Activated CD4-positive, alpha-beta memory T cell treated with anti-CD3 and anti-CD28 coated beads, Interleukin-2, amount 10 ng/mL, durations not matched to agents 7 days and 5 days (primary cell): ENCODE results near the gene LETM1. TPM values are rescaled to one million over a fixed set of nuclear protein-coding genes. Genes with fewer than 3 reads are reported as not detected.

ENCODE experiments used
- CTCF ChIA-PET: fragments of 350-600 bp; sonication (Branson Sonifier 250); formaldehyde crosslinking; loops from one replicate; lab custom pipeline; 2021; ENCODE audit warnings: antibody characterized with exemption, inconsistent platforms; lab: Charles Lee
- POLR2A ChIA-PET: fragments of 350-600 bp; sonication (Branson Sonifier 250); formaldehyde crosslinking; loops from one replicate; lab custom pipeline; 2021; ENCODE audit warnings: antibody characterized with exemption; lab: Charles Lee
- DNase-seq: peaks from one replicate; pipeline ENCODE4 v3.0.0-alpha.2; 2020
- H3K27ac Mint-ChIP-seq: one replicate; pipeline ENCODE4 v1.8.0; 2021; ENCODE audit warnings: mild to moderate bottlenecking, mixed read lengths
- H3K27me3 Mint-ChIP-seq: one replicate; pipeline ENCODE4 v1.8.0; 2021; ENCODE audit warnings: mixed read lengths
- H3K36me3 Mint-ChIP-seq: one replicate; pipeline ENCODE4 v1.8.0; 2021; ENCODE audit warnings: low read depth, mixed read lengths
- H3K4me1 Mint-ChIP-seq: one replicate; pipeline ENCODE4 v1.8.0; 2021; ENCODE audit warnings: mixed read lengths
- H3K4me3 Mint-ChIP-seq: one replicate; pipeline ENCODE4 v1.8.0; 2021; ENCODE audit warnings: mild to moderate bottlenecking, mixed read lengths
- H3K9me3 Mint-ChIP-seq: one replicate; pipeline ENCODE4 v1.8.0; 2021; ENCODE audit warnings: mixed read lengths
- total RNA-seq, 2 experiments: library from RNA; stranded (reverse); gene quantifications; one replicate each; pipeline ENCODE4 v1.2.3, GENCODE V29; 2021

LETM1 gene
- total RNA-seq, 2 experiments from 2014 or later: 36.6 to 39.3 TPM

GRCh38 chr4:1790005-1790404 lies 66.0 kb downstream of the LETM1 start:
- ChIA-PET POLR2A (no interaction called here), CTCF (no interaction called here)
- Mint-ChIP-seq H3K27ac (no peak overlapping the region), H3K27me3 (peaks cover 15% of the 10 kb centered on the region), H3K36me3 (no peaks in the 10 kb centered on the region), H3K9me3 (no peaks in the 10 kb centered on the region), H3K4me3 (no peak overlapping the region), H3K4me1 (no peaks in the 10 kb centered on the region)
- no peak for DNase-seq

- ChIA-PET POLR2A (interaction anchor here (0.6 kb wide), 1 partner anchor 81 kb away, joined by 3 read pairs; no protein-coding TSS in a partner anchor), CTCF (no interaction called here)
- Mint-ChIP-seq H3K4me1 (no peaks in the 10 kb centered on the region), H3K27ac (no peak overlapping the region), H3K27me3 (peaks cover 15% of the 10 kb centered on the region), H3K36me3 (no peaks in the 10 kb centered on the region), H3K9me3 (no peaks in the 10 kb centered on the region), H3K4me3 (no peak overlapping the region)
- DNase-seq: no peak
These were observed 66.4 kb downstream of the LETM1 start for GRCh38 chr4:1789552-1789951.

- H3K27me3 Mint-ChIP-seq: peaks cover 15% of the 10 kb centered on the region
- no peaks in the 10 kb centered on the region for H3K4me1 Mint-ChIP-seq
- ChIA-PET POLR2A (interaction anchor here (0.7 kb wide), 1 partner anchor 18 kb away, joined by 3 read pairs; no protein-coding TSS in a partner anchor), CTCF (no interaction called here)
- H3K27ac Mint-ChIP-seq: no peak overlapping the region
- no peak for DNase-seq
- no peaks in the 10 kb centered on the region for H3K36me3 Mint-ChIP-seq
- H3K9me3 Mint-ChIP-seq: no peaks in the 10 kb centered on the region
- no peak overlapping the region for H3K4me3 Mint-ChIP-seq
These were observed 67.5 kb downstream of the LETM1 start for GRCh38 chr4:1788254-1788973.

- no peaks in the 10 kb centered on the region for H3K4me1 Mint-ChIP-seq
- H3K4me3 Mint-ChIP-seq: no peak overlapping the region
- no peak for DNase-seq
- H3K9me3 Mint-ChIP-seq: no peaks in the 10 kb centered on the region
- POLR2A ChIA-PET: no interaction called here
- H3K27me3 Mint-ChIP-seq: peaks cover 15% of the 10 kb centered on the region
- H3K36me3 Mint-ChIP-seq: no peaks in the 10 kb centered on the region
- CTCF ChIA-PET: no interaction called here
- no peak overlapping the region for H3K27ac Mint-ChIP-seq
These were observed 68.4 kb downstream of the LETM1 start for GRCh38 chr4:1787411-1788077.

DNA sequence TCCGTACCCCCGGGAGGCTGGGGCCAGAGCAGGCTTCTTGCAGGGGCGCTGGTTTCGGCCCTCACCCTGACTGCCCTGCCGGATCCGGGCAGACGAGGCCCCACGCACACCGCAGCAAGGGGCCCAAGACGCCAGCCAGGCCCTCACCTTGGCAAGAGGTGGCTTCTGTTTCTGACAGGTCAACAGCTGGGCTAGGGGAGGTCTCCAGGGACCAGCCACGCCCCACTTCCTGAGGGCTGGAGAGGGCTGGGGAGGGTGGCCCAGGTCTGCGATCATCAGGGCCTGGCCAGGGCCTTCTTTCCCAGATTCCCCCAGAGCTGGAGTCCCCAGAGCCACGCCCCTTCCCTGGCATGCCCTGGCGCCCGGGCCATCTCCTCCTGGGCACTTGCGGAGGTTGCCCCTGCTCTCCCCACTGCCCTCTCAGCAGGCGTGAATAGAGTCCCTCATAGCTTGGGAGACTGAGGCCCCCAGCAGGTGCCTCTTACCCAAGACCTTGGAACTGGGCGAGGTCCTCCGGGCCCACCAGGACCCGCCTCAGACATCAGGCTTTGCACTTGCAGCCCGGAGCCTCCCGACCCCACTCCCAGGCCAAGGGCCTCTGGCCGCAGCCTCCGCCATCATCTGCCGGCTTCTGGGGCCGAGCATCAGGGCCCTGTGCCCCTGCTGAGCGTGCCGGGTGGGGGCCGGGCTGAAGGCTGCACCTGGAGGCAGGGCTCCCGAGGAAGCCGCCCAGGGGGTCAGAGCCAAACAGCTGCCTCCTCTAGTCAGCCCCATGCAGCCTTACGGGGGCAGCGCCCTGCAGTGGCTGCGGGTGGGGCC lies 69.2 kb downstream of the LETM1 start:
- Mint-ChIP-seq H3K27me3 (peaks cover 9% of the 10 kb centered on the region), H3K4me3 (no peak overlapping the region), H3K27ac (no peak overlapping the region), H3K4me1 (no peaks in the 10 kb centered on the region), H3K9me3 (no peaks in the 10 kb centered on the region), H3K36me3 (no peaks in the 10 kb centered on the region)
- POLR2A ChIA-PET: no interaction called here
- DNase-seq: no peak
- CTCF ChIA-PET: no interaction called here

DNA sequence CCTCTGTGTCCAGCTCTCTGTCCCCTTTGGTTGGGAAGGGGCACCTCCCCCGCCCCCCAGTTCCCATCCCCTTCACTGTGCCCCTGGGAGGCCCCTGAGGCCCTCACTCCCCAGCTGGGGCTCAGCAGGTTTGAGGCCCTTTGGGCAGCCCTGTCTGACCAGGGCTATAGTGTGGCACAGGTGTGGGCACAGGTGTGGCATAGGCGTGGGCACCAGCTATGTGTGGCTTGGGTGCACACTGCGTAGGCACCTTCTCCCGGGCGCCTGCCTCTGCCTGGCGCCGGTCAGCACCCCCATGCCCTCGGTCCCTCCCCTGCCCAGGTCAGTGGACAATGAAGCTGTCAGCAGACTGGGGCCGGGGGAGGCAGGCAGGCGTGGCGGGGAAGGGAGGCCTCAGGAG lies 70.4 kb downstream of the LETM1 start:
- Mint-ChIP-seq H3K4me1 (no peaks in the 10 kb centered on the region), H3K9me3 (no peaks in the 10 kb centered on the region), H3K27ac (no peak overlapping the region), H3K27me3 (no peaks in the 10 kb centered on the region), H3K4me3 (no peak overlapping the region), H3K36me3 (no peaks in the 10 kb centered on the region)
- DNase-seq: no peak
- POLR2A ChIA-PET: no interaction called here
- CTCF ChIA-PET: interaction anchor here (0.7 kb wide), 1 partner anchor 92 kb away, joined by 3 read pairs; no protein-coding TSS in a partner anchor

DNA sequence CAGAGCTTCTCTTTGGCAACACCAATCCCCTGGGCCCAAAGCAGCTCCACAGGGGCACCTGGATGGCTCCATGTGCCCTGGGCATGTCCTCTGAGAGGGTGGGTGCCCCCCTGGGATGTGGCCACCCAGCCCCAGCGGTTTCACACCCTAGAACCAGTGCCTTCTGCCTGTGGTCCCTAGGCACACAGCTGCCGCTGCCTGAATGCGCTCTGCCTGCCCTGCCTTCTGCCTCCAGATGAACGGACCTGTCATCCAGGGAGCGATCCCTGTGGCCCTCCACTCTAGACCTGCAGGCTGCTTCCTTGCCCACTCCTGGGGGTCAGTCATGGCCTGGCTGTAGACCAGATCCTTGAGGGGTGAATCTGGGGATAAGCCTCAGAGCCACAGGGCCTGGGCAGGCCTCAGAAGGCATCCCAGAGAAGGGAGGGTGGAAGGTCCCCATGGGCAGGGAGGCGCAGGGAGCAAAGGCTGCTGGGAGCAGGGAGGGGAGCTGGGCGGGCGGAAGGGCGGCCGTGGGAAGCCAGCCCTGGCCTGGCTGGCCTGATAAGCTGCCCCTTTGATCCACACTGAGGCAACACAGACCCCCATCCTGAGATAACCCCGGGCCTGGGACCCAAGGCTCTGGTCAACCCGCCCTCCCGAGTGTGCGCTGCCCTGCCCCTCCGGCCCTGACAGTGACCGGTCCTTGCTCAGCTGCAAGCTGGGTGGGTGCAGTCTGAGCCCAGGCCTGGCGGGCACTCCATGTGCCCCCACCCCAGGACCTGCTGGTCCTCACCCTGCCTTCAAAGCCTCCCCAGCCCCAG lies 71.0 kb downstream of the LETM1 start:
- ChIA-PET POLR2A (no interaction called here), CTCF (interaction anchor here (0.7 to 1.1 kb wide), 3 partner anchors 12 to 92 kb away, joined by 3 read pairs; no protein-coding TSS in a partner anchor)
- no peak overlapping the region for H3K27ac Mint-ChIP-seq
- no peaks in the 10 kb centered on the region for H3K9me3 Mint-ChIP-seq
- DNase-seq: no peak
- H3K27me3 Mint-ChIP-seq: no peaks in the 10 kb centered on the region
- H3K4me3 Mint-ChIP-seq: no peak overlapping the region
- no peaks in the 10 kb centered on the region for H3K4me1 Mint-ChIP-seq
- no peaks in the 10 kb centered on the region for H3K36me3 Mint-ChIP-seq

GRCh38 chr4:1784395-1784788 lies 71.6 kb downstream of the LETM1 start:
- Mint-ChIP-seq H3K27me3 (no peaks in the 10 kb centered on the region), H3K4me3 (no peak overlapping the region), H3K27ac (no peak overlapping the region), H3K4me1 (no peaks in the 10 kb centered on the region), H3K9me3 (no peaks in the 10 kb centered on the region), H3K36me3 (no peaks in the 10 kb centered on the region)
- DNase-seq: no peak
- CTCF ChIA-PET: interaction anchor here (1.0 to 1.1 kb wide), 2 partner anchors 11 to 36 kb away, joined by 3 read pairs; no protein-coding TSS in a partner anchor
- POLR2A ChIA-PET: no interaction called here

DNA sequence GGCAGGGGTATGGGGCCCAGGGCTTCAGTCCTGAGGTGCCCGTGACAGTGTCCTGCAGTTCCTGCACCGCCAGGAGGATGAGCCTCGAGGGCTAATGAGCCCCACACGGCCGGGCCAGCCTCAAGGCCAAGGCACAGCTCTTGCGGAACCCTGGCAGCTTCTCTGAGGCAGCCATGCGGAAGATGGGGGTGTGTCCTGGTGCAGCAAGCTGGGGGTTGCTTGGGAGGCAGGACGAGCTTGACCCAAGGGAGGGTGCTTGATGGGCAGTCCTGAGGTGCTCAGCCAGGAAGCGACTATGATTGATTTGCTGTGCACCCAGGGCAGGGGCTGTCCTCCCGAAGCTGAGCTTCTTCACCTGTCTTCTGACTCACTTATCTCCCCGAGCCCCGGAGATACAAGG lies 72.0 kb downstream of the LETM1 start:
- Mint-ChIP-seq H3K4me3 (no peak overlapping the region), H3K27ac (no peak overlapping the region), H3K27me3 (no peaks in the 10 kb centered on the region), H3K9me3 (no peaks in the 10 kb centered on the region), H3K4me1 (no peaks in the 10 kb centered on the region), H3K36me3 (no peaks in the 10 kb centered on the region)
- no peak for DNase-seq
- POLR2A ChIA-PET: no interaction called here
- CTCF ChIA-PET: interaction anchor here (1.0 to 1.1 kb wide), 2 partner anchors 11 to 36 kb away, joined by 3 read pairs; no protein-coding TSS in a partner anchor

DNA sequence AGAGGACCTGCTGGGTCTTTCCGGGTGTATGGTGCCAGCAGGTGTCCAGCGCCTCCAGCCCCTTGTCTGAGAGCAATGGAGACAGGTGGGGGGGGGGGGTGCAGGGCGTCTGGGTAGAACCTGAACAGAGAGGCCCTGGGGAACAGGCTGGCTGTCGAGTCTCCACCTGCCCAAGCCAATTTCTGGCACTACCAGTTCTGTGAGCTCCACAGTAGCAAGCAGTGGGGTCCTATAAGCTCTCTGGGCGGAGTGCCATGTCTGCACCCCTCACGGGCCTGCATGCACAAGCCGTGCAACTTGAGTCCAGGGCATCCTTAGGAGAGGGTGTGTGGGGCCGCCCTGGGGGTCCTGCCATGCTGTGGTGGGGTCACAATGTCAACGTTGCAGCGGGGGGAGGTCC lies 72.9 kb downstream of the LETM1 start:
- Mint-ChIP-seq H3K27me3 (no peaks in the 10 kb centered on the region), H3K9me3 (no peaks in the 10 kb centered on the region), H3K27ac (no peak overlapping the region), H3K4me3 (no peak overlapping the region), H3K4me1 (no peaks in the 10 kb centered on the region), H3K36me3 (no peaks in the 10 kb centered on the region)
- DNase-seq: no peak
- POLR2A ChIA-PET: no interaction called here
- CTCF ChIA-PET: no interaction called here

DNA sequence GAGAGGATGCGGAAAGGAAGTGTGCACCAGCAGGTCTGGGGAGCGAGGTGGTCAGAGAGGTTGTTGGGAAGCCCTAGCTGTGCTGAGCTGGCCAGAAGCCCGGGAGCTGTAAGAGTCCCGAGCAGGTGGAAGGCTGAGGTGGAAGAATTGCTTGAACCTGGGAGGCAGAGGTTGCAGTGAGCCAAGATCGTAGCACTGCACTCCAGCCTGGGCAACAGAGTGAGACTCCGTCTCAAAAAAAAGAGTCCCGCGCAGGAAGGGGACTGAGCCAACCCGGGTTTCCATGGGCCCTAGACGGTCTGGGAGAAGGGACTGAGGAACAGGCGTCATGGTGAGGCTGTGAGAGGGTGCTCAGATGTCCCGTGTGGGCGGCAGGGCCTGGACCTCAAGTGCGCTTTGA lies 75.5 kb downstream of the LETM1 start:
- CTCF ChIA-PET: no interaction called here
- POLR2A ChIA-PET: no interaction called here
- Mint-ChIP-seq H3K27ac (no peak overlapping the region), H3K4me1 (no peaks in the 10 kb centered on the region), H3K9me3 (no peaks in the 10 kb centered on the region), H3K27me3 (no peaks in the 10 kb centered on the region), H3K4me3 (no peak overlapping the region), H3K36me3 (no peaks in the 10 kb centered on the region)
- no peak for DNase-seq

GRCh38 chr4:1779588-1780382 lies 76.2 kb downstream of the LETM1 start:
- H3K4me3 Mint-ChIP-seq: no peak overlapping the region
- DNase-seq: no peak
- H3K27me3 Mint-ChIP-seq: no peaks in the 10 kb centered on the region
- ChIA-PET POLR2A (no interaction called here), CTCF (no interaction called here)
- H3K36me3 Mint-ChIP-seq: no peaks in the 10 kb centered on the region
- no peaks in the 10 kb centered on the region for H3K9me3 Mint-ChIP-seq
- no peaks in the 10 kb centered on the region for H3K4me1 Mint-ChIP-seq
- no peak overlapping the region for H3K27ac Mint-ChIP-seq
